ENCODE measurements around the gene SARNP.

- TF ChIP-seq POLR2AphosphoS5 (IDR thresholded peaks at IDR 0.05; ENCODE audit: low read depth, low read length): no peak
- TF ChIP-seq TAF1 (IDR thresholded peaks at IDR 0.05; ENCODE audit: borderline replicate concordance, insufficient read depth, low read length): no peak
- TF ChIP-seq REST (IDR thresholded peaks at IDR 0.05; ENCODE audit: insufficient read depth in 1 of 2, low read depth in 2 of 2, low read length in 2 of 2): no peak
- TF ChIP-seq SIN3A (IDR thresholded peaks at IDR 0.05; ENCODE audit: borderline replicate concordance, insufficient read depth, low read length): no peak
- no peak for TF ChIP-seq FOXP2 (optimal IDR thresholded peaks at IDR 0.05; ENCODE audit: borderline replicate concordance, extremely low read depth, extremely low read length, insufficient read depth)
These were observed 35.2 kb upstream of the SARNP start for GRCh38 chr12:55852740-55853139.
